GM12874 (cell line): Measurements from ENCODE around the gene TMEM117.

Source experiments
- TF ChIP-seq, protein P1 (sequence below): IDR thresholded peaks from 2 replicates; pipeline ENCODE4 v1.5.1; 2011; ENCODE audit warnings: low read depth, mild to moderate bottlenecking, control low read depth, low read length, moderate library complexity; ENCODE audit not compliant: insufficient read depth

Gene TMEM117

DNA sequence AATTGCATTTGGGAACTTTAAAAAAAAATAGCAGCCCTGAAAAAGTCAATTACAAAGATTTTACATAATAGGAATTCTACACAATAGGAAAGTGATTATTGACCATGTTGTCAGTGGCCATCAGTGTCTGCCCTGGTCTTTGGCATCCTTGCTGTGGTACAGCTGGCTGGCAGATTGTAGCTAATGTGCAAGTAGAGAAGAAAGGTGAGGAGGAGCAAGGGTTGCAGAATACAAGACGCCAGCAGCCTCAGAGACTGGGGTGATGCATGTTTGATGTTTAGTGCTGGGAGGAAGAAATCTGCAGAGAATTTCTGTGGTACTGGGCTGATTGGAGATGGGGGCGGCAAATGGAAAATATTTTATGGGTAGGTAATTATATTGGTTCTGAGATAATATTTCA is 322.9 kb downstream of the TMEM117 start:
- TF ChIP-seq, protein P1, sequence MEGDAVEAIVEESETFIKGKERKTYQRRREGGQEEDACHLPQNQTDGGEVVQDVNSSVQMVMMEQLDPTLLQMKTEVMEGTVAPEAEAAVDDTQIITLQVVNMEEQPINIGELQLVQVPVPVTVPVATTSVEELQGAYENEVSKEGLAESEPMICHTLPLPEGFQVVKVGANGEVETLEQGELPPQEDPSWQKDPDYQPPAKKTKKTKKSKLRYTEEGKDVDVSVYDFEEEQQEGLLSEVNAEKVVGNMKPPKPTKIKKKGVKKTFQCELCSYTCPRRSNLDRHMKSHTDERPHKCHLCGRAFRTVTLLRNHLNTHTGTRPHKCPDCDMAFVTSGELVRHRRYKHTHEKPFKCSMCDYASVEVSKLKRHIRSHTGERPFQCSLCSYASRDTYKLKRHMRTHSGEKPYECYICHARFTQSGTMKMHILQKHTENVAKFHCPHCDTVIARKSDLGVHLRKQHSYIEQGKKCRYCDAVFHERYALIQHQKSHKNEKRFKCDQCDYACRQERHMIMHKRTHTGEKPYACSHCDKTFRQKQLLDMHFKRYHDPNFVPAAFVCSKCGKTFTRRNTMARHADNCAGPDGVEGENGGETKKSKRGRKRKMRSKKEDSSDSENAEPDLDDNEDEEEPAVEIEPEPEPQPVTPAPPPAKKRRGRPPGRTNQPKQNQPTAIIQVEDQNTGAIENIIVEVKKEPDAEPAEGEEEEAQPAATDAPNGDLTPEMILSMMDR = no peak

GRCh38 chr12:44159216-44159615 is 323.3 kb downstream of the TMEM117 start:
- TF ChIP-seq, protein P1 = no peak

DNA sequence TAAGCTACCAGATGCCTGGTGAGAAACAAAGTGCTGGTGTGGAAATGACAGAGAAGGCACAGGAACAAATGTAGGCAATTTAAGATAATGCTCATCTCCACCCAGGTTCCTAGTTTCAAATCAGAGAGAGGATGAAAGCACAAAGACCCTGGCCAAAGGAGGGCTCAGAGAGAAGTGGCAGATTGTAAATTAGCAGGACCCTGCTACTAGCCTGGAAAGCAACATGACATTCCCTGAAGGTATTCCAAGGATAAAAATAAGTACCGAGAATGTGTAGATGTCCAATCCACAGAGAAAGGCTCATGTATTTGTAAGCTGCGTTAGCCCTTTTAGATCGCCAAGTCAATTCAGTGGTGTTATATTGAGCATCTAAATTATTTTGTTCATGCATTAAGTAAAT is 324.0 kb downstream of the TMEM117 start:
- TF ChIP-seq, protein P1 = no peak

- TF ChIP-seq, protein P1 = no peak
Measured at GRCh38 chr12:44162961-44163360, 327.1 kb downstream of the TMEM117 start.

GRCh38 chr12:44174053-44174452 is 338.2 kb downstream of the TMEM117 start:
- TF ChIP-seq, protein P1 = no peak

DNA sequence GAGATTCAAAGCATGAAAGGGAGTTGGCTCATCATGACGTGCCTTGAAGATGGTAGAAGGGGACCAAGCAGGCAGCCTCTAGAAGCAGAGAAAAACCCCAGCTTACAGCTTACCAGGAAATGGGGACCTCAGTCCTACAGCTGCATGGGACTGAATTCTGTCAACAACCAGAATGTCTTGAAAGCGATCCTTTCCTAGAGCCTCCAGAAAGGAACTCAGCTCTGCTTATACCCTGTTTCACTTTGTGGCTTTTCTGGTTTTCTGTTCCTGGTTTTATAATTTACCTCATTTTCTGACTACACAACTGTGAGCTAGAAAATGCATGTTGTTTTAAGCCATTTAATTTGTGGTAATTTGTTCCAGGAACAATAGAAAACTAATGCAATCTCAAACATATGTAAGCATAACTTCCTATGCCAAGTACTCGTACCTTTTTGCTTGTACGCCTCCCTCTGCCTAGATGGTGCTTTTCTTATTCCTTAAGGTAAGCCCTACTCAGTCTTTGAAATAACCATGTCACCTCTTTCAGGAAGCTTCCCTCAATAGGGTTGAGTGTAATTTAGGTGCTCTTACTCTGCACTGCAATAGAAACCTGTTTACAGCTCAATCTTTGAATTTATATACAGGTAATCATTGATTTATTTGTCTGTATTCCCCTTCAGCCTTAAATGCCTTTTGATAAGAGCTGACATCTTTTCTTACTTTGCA is 348.8 kb downstream of the TMEM117 start:
- TF ChIP-seq, protein P1 = no peak

DNA sequence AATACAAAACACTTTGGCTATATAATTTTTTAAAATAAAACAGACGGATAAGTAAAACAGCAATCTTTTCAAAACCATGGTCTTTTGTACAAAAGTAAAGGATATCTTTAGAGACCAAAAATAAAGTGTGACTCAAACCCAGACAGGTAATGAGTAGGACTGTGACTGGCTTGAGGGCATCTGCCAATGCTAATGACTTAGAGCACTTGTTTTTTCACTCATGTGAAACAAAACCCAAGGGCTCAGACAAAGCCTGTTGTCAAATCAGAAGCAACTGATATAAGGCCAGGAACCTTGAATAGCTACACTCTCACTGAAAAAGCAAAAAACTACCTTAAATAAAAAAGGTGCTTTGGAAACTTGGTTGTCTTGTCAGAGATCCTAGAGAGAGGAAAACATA is 357.4 kb downstream of the TMEM117 start:
- TF ChIP-seq, protein P1 = no peak
